Measurements from ENCODE around the gene UTP18.

GRCh38 chr17:51319186-51319585 lies 58.8 kb downstream of the UTP18 start:
- no peak for TF ChIP-seq CTCF (IDR thresholded peaks at IDR 0.05; ENCODE audit: insufficient read depth, low read length)
- no peak for TF ChIP-seq REST (IDR thresholded peaks at IDR 0.05; ENCODE audit: insufficient replicate concordance, low read depth)
- TF ChIP-seq POLR2AphosphoS5 (IDR thresholded peaks at IDR 0.05; ENCODE audit: low read depth): no peak

Measured in HL-60 (cell line).